HG02981 (cell line): ENCODE measurements around the gene TSC22D1.

ENCODE experiments used
- ATAC-seq: cut with Tn5 transposase; IDR thresholded peaks from one replicate; pipeline ENCODE4 v1.9.1; 2021; ENCODE audit warnings: mild to moderate bottlenecking, moderate library complexity; ENCODE audit not compliant: unreplicated experiment

TSC22D1 gene

GRCh38 chr13:44411841-44412240, 164.3 kb downstream of the TSC22D1 start:
- ATAC-seq = no peak

- ATAC-seq = no peak
These were observed 165.7 kb downstream of the TSC22D1 start for GRCh38 chr13:44410328-44410859.

GRCh38 chr13:44409595-44409994, 166.5 kb downstream of the TSC22D1 start:
- ATAC-seq = no peak

GRCh38 chr13:44407891-44408290, 168.2 kb downstream of the TSC22D1 start:
- no peak for ATAC-seq

- ATAC-seq = no peak
These were observed 168.8 kb downstream of the TSC22D1 start for GRCh38 chr13:44407379-44407778.

GRCh38 chr13:44406617-44407016, 169.5 kb downstream of the TSC22D1 start:
- ATAC-seq = no peak

- no peak for ATAC-seq
These were observed 171.6 kb downstream of the TSC22D1 start for GRCh38 chr13:44404261-44405132.

- no peak for ATAC-seq
These were observed 172.6 kb downstream of the TSC22D1 start for GRCh38 chr13:44403461-44404056.

GRCh38 chr13:44402899-44403445, 173.2 kb downstream of the TSC22D1 start:
- ATAC-seq = no peak

GRCh38 chr13:44401577-44401976, 174.6 kb downstream of the TSC22D1 start:
- no peak for ATAC-seq

GRCh38 chr13:44400736-44401135, 175.4 kb downstream of the TSC22D1 start:
- ATAC-seq = no peak

GRCh38 chr13:44399074-44399473, 177.1 kb downstream of the TSC22D1 start:
- no peak for ATAC-seq

GRCh38 chr13:44398606-44399005, 177.5 kb downstream of the TSC22D1 start:
- no peak for ATAC-seq

- no peak for ATAC-seq
These were observed 178.3 kb downstream of the TSC22D1 start for GRCh38 chr13:44397766-44398223.

- ATAC-seq = no peak
These were observed 179.2 kb downstream of the TSC22D1 start for GRCh38 chr13:44396701-44397580.

- ATAC-seq = no peak
These were observed 180.0 kb downstream of the TSC22D1 start for GRCh38 chr13:44395976-44396694.

- no peak for ATAC-seq
These were observed 181.5 kb downstream of the TSC22D1 start for GRCh38 chr13:44394658-44395057.

- no peak for ATAC-seq
These were observed 182.7 kb downstream of the TSC22D1 start for GRCh38 chr13:44393391-44393790.

GRCh38 chr13:44389876-44390275, 186.3 kb downstream of the TSC22D1 start:
- no peak for ATAC-seq

GRCh38 chr13:44389060-44389666, 187.0 kb downstream of the TSC22D1 start:
- ATAC-seq = no peak
